ENCODE data around the gene AHI1.

The AHI1 gene

DNA sequence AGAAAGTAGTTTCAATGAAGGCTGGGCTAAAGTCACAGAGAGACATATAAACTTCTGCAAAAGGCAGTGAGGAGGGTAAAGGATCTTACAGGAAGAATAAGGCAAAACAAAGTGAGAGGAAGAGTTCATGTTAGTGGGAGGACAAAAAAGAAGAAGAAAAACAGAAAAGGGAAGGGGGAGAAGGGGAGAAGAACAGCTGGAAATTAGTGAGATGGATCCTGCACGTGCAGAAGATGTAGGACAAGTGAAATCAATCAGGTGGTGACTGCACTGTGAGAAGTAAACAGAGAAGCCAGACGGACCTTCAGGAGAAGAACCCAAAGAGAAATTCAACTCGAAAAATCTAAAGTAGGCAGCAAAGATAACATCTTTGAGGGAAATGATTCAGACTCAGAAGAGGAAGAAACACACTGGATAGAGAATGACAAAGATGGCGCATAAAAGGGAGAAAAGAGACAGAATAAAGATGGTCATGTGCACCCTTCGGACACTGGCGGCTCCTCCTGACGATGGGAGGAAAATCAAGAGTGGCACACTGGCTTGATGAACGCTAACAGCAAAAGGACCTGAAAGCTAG is 210.5 kb downstream of the AHI1 start:
- no peak for DNase-seq

DNA sequence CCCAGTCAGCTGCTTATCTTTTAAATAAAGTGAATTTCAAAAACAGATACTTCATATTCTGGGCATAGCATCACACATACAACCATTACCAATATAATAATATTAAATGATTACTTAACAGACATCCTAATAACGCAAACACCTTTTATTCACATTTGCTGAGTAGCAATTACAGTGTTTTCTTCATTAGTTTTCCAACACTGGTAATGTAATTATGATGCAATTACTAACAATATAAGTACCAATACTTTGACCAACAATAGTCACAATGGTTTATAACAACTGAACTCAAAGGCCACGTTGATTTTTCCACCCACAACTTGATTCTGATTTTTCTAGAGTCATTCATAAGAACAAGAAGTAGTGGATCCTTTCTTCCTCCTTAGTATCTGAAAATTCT is 212.4 kb downstream of the AHI1 start:
- DNase-seq, result no peak

DNA sequence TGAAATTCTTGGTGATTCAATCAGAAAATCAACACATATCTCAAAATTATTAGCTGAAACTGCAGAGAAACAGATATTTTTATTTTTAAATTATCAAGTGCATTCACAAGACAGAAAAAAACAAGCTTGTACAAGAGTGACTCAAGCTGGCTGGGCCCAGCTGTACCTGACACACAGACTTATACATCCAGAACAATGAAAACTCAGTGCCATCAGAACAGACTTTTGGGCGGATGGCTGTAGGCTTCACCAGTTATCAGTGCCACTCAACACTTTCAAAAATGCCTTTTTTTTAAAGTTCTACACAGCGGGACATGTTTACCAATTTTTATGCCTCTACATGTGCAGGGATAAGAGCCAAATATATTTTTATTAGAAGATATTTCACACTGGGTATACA is 213.6 kb downstream of the AHI1 start:
- no peak for DNase-seq

DNA sequence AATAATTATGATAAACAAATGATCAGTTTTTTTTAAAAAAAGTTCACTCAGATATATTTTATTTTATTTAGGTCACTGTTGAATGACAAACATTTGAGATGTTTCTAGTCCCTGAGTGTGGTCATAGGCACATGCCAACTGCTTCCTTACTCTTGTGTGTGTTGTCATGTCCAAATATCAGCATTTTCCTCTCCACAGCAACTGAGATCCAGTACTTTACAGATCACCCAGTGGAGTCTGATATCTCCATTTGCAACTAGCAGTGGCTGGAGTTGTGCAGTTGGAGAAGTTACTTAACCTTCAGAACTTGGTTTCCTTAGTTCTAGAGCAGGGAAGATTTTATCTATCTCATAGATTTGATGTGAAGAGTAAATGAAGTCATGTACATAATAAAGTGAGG is 215.1 kb downstream of the AHI1 start:
- DNase-seq, result no peak

DNA sequence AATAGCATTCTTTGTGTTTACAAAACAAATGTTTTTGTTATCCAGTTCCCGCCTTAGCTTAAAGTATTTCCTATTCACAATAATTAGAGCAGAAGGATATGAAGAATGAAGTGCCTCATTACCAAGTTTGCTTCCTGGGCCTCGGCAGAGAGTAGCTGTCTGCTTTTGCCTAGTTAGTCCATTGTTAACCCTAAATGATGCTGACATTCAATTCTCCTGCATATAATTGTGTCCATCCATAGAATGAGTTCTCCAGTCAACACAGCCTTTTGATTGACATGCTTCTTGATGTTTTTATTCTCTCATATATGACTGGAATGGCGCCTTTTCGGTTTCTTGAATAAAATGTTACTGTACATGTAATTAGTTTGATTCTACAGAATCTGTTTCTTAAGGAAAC is 215.6 kb downstream of the AHI1 start:
- no peak for DNase-seq

DNA sequence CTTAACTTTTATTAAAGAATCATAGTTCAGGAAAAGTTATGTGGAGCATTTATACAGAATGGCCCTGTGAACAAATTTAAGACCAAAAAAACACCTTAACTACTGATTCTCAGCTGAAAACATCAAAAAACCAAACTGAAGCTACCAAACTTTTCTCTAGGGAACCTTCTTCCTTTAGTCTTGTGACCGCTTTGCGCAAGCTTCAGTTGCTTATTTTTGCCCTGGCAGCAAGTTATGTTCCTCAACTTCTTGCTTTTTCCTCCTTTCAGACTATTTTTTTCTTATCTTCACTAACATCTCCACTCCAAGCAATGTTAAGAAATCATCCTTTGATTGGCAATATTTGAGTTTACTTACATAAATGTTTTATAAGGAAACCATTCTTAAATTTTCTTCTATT is 216.3 kb downstream of the AHI1 start:
- DNase-seq, result no peak

DNA sequence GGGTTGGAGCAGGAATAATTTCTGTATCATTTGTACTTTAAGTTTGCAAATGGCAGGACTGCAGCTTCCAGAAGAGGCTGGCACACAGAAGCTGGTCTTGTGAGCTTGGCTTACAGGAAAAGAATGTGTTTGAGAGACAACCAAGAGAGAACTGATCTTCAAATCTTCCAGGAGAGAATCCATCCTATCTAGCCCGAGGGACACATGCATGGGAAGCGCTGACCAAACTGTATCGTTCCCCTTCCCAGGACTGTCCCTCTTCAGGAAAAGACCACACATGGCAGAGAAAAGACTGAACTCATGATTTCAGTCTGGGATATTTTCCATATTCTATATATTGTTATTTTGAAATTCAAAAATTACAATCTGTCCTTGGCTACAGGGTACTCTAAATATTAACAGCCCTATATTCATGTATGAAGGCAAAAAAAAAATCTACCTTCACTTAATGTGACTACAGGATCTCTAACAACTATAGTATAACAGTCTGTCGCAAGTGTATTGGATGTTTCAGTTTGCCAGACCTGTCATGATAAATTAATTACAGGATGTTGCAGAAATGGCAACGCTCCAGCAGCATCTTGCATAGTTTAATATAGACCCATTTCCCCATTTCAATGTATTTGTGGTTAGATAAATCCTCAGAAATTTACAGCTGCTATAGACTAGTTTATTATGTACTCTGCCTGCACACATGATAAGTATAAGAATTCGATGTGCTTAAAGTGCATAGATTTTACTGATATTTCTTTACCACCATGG is 217.0 kb downstream of the AHI1 start:
- DNase-seq, result no peak

DNA sequence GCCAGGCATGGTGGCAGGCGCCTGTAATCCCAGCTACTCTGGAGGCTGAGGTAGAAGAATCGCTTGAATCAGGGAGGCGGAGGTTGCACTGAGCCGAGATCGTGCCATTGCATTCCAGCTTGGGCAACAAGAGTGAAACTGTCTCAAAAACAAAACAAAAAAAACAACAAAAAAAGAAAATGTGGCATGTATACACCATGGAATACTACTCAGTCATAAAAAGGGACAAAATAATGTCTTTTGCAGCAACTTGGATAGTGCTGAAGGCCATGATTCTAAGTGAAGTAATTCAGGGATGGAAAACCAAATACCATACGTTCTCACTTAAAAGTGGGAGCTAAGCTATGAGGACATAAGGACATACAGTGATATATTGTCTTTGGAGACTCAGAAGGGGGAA is 220.1 kb downstream of the AHI1 start:
- no peak for DNase-seq

DNA sequence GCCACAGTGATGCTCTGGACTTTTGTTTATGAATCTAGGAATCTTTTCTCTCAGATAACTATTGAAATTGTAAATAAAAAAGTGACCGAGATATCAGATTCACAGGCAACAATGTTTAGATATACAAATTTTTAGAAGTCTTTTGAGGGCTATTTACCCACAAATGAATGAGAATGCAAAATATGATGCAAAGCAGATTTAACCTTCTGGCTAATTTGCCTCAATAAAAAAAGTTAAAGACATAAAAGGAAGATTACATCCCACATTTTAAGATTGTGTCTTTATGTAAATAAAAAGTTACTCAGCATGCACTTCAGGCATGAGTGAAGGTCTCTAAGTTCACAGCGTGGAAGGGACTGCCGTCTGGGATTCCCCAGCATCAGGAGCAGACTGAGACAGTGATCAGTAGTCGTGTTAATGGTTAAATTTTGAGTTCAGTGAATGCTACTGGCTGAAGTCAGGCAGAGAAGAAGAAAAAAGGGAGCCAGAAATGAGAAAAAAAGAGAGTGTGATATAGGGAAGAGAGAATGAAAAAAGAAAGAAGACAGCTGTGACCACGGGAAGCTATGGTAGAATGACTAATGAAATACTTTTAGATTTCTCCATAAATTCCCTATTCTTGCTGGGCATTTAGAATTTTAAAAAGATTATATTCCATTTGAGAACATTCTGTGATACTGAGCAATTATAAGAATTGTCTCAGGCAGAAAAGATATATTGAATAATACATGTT is 222.8 kb downstream of the AHI1 start:
- DNase-seq, result no peak

DNA sequence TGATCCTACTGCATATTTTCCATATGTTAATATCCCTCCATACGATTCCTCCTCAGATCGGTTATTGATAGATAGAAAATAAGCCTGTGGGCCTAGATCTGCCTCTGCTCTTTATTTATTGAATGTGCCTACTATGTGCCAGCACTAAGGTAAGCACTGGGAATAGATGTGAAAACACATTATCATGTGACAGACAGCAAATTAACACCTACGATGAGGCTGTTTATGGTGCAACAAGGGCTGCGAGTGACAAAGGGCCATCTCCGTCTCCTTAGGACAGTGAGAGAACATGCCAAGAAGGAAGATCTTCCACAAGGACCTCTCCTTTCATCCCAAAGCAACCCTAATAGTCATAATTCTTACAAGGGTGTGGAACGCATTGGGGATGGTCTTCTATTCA is 225.9 kb downstream of the AHI1 start:
- no peak for DNase-seq

DNA sequence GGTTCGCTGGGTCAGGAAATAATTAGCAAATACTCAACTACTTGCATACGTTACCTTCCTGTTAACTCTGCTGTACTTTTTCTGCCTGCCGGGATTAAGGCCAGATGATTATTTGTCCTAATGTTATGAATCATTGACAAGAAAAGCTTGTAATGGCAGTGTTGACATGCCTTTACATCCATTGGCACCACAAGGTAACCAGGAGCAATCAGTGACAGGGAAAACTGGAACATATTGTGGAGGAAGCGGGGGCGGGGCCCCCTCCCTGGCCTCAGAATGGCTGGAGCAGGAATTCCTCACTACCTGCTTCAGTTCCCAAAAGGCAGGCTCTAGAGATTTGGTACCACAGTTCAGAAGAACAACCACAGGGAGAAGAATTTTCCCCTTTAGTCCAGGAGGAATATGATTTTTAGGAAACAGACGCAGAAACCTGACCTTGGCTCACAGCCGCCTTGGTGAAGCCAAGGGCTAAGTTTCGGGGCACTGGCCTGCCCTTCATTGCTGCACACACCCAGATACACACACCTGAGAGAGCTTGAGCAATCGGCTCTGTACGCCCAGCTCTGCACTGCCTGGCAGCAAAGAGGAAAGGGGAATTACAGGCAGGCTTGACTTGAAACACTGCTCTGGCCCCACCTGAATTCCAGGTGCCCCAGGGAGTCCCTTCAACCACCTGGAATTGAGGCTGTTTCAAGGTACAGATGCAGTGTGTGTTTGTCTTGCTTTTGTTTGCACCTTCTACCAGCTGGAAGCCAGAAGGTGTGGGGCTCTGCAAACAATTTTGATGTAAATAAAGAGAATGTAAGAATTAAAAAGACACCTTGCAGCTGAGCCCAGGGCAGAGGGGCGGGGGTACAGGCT is 226.6 kb downstream of the AHI1 start:
- no peak for DNase-seq

DNA sequence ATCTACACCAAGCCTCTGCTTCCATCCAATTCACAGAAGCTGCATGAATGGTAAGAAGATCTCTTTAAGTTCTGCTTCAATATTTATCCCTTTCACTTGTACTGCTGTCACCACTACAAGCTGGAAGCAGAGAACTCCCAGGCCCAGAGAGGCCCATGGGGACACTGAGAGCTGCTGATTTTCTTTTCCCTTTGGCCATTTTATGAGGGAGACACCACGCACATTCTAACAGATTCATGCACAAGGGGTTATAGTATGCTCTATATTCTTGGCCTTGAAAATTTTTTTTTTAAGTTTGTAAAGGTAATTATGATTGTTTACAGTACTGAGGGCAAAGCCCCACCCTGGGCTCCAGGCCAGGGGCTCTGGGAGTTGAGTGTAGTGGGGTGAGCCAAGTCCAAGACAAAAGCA is 228.1 kb downstream of the AHI1 start:
- DNase-seq, result no peak

DNA sequence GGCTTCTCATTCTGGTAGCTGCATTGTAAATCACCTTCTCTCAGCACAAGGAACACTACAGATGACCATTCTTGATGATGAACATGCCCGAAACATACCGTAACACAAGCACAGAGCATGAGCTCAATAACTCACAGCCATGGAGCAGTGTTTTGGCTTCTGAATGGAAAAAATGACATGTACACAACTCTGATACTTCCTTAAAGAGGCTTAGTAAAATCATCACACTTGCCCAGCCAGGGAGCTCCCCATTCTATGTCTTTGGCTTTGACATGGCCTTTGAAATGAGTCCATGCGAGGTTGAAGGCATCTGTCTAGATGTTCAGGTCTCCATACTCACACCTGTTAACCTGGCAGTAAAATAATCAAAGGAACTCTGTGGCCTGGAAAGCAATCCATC is 228.8 kb downstream of the AHI1 start:
- DNase-seq, result no peak

DNA sequence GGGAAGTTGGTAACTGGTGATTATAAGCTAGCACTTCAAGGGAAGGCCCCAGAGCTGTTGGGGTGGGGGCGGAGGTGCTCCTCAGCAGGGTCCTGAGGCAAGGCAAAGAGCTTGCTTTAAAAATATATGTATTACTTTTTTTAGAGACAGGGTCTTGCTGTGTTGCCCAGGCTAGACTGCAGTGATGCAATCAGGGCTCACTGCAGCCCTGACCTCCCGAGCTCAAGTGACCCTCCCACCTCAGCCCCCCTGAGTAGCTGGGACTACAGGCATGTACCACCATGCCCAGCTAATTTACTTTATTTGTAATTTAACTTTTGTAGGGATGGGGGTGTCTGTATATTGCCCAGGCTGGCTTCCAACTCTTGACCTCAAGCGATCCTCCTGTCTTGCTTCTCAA is 229.3 kb downstream of the AHI1 start:
- no peak for DNase-seq

DNA sequence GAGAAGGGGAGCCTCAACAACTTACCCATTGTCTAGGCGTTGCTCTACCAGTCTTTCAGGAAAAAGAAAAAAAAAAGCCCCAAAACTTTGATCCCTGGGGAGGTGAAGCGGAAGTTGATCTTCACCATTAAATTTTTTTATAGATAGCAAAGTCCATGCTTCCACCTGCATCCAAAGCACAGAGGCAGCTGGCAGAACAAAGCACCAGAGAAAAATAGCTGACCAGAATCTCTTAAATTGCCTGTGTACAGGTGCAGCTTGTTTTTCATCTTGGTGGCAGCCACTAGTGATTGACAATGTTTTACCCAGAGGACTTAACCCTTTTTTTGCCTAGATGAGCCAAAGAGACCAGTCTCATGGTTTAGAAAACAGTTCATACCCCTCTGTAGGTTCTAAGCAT is 230.5 kb downstream of the AHI1 start:
- DNase-seq, result no peak

DNA sequence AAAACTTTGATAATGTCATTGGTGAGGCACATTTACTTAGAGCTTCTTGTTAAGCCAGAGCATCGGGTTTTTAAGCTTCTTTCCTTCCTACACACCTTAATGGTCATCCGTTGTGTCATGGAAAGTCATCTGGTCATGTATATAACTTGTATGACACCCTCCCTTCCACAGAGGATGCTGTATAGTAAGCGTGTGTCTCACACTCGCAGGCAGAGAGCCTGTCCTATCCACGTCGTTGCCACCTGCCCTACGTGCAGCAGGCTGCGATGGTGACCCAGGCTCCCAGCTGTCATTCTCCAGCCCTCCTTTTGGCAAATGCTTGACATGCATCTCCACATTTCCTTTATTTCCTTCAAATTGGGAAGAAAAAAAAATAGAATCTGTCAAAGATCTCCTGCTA is 230.9 kb downstream of the AHI1 start:
- no peak for DNase-seq

DNA sequence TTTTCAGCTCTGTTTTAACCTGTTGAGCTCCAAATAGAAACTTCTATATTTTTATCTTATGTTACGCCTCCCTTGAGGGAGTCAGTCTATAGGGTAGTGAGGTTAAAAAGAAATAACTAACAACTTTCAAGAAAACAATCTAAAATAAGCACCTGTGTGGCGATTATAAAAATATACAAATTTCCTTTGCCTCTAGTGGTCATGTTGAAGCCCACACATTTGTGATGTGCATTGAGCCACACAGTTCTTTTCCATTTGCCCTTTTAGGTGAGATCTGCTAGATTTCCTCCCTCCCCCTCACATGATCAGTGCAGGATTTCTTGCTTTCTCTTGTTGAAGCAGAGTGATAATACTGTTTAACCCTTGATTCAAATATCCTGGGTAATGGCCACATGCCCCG is 232.3 kb downstream of the AHI1 start:
- DNase-seq, result no peak

DNA sequence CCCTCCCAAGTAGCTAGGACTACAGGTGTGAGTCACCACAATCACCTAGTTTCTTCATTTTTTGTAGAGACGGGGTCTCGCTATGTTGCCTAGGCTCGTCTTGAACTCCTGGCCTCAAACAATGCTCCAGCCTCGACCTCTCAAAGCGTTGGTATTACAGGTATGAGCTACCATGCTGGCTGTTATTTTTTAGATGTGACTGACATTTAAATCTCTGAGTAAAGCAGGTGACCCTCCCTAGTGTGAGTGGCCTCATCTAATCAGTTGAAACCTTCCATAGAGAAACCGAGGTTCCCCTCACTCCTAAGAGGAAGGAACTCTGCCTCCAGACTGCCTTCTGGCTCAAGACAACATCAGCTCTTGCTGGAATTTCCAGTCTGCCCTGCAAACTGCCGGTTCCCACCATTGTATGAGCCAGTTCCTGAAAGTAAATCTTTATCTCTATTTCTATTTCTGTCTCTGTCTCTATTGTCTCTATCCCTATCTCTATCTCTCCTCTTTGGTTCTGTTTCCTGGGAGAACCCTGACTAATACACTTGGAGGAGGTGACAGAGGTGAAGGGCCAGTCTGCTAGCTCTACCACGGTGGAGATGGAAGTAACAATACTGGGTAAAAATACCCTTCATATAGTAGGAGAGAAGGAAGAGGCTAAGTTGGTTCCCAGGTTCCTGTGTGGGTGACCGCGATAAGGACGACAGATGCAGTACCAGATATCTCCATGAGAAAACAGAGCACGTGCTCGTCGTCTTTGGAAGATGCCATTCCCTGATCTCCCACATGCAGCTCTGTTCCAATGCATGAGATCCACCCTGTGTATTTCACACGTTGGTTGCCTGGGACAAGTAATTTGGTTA is 235.4 kb downstream of the AHI1 start:
- no peak for DNase-seq

DNA sequence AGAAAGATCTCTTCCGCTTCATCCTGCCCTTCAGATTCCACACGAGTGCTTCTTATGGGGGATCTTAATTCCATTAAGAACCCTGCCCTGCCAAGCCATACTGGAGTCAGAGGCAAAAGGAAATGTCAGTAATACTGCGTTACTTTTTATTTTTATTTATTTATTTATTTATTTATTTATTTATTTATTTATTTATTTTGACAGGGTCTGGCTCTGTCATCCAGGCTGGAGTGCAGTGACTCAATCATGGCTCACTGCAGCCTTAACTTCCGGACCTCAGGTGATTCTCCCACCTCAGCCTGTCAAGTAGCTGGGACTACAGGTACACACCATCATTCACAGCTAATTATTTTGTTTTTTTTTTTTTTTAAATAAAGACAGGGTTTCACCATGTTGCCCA is 236.9 kb downstream of the AHI1 start:
- DNase-seq, result no peak

DNA sequence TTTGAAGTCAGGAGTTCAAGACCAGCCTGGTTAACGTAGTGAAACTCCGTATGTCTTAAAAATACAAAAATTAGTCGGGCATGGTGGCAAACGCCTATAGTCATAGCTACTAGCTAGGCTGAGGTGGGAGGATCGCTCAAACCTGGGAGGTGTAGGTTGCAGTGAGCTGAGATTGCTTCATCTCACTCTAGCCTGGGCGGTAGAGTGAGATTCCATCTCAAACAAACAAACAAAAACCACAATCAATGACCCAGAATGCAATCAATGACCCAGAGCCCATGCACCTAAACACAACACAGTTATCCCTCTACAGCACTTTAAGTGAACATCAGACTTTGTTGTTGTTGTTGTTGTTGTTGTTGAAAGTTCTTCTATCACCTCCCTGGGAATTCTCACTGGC is 238.6 kb downstream of the AHI1 start:
- no peak for DNase-seq

DNA sequence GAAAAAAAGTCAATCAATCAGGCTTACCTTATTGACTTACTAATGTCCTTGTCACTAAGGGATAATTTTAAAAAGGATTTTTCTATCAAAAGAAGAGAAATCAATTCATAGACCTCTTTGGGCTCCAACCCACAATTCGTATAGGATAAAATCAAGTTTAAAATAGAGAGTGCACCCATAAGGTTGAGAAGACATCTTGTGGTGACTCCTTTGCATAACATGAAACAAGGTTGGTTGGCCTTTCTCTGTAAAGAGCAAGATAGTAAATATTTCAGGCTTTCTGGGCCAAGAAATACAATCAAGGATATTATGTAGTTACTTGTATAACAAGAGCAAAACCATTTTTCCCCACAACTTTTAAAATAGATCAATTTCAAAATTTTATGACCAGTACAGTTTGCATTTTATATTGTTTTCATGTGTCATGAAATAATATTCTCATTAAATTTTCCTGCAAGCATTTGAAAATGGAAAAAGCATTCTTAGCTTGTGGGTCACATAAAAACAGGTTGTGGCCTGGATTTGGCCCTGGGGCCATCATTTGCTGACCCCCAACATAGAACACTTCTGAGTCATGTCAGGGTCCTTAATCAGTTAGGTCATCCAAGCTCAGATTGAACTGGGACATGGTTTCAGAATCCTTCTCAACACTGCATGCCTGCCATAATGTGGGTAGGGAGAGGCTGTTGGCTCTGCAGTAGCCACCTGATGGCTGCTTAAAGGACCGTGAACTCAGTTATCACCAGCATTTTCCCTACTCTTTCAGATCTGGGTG is 239.7 kb downstream of the AHI1 start:
- no peak for DNase-seq

DNA sequence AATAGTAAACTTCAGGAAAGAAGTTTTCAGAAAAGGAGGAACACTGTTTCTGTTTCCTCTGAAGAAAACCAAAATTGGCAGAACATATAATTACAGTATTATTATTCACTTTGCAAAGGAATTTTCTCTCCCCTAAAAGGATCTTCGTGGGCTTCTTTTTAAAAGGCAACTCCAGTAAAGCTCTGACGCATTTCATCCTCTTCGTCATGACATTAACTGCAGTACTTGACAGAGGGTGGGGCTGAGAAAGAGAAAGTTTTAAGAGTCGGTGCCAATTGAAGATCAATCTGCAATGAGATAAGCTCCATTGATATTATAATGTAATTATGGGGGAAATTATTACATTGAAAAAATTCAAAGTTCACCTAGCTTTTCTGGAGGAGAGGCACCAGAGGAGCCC is 240.7 kb downstream of the AHI1 start:
- DNase-seq, result no peak
